Endothelial cell of umbilical vein (primary cell): ENCODE results near the gene LIME1. TPM values are rescaled to one million over a fixed set of nuclear protein-coding genes. Genes with fewer than 3 reads are reported as not detected.

Experiments used
- BruUV-seq: library from RNA; stranded (reverse); fragments of 400-500 nt; replicated peaks from 2 replicates; lab custom pipeline; 2021; lab: Mats Ljungman, UMichigan
- CTCF ChIA-PET: fragments of 300-600, 350-600 bp; sonication (Branson Sonifier 250); formaldehyde crosslinking; loops from one replicate; lab custom pipeline; 2021; ENCODE audit warnings: antibody characterized with exemption, inconsistent platforms; lab: Charles Lee
- POLR2A ChIA-PET: fragments of 300-600, 350-600 bp; sonication (Branson Sonifier 250); formaldehyde crosslinking; loops from one replicate; lab custom pipeline; 2021; ENCODE audit warnings: antibody characterized with exemption, inconsistent platforms; lab: Charles Lee
- DNase-seq: peaks from one replicate; pipeline ENCODE4 v3.0.0-alpha.2; 2011; ENCODE audit warnings: low read depth, low spot score
- FAIRE-seq: peaks from 2 replicates; lab custom pipeline; 2011; peaks lifted over from hg19 to GRCh38; lab: Jason Lieb, UNC
- H2AFZ ChIP-seq: 2 replicates; pipeline ENCODE4 v1.6.0; 2012; ENCODE audit warnings: low read depth, low read length, control low read depth, inconsistent platforms
- H3K27ac ChIP-seq: 2 replicates; pipeline ENCODE4 v1.5.1; 2011; ENCODE audit warnings: low read depth, mild to moderate bottlenecking, control low read depth, low read length, moderate library complexity; ENCODE audit not compliant: insufficient read depth
- H3K27me3 ChIP-seq, 2 experiments: 2 replicates each; pipeline versions ENCODE4 v1.6.0 to v1.6.1; 2011; ENCODE audit warnings: low read length in 2 of 2, mixed read lengths in 1 of 2; ENCODE audit not compliant: control insufficient read depth in 2 of 2, insufficient read depth in 2 of 2
- H3K36me3 ChIP-seq, 2 experiments: 2 replicates in 1 of 2; 3 replicates in 1 of 2; pipeline ENCODE4 v1.5.1; 2011; ENCODE audit warnings: low read length in 2 of 2, mild to moderate bottlenecking in 1 of 2, moderate library complexity in 1 of 2; ENCODE audit not compliant: control insufficient read depth in 2 of 2, insufficient read depth in 2 of 2; ENCODE audit errors: extremely low read depth in 1 of 2
- H3K4me1 ChIP-seq: 3 replicates; pipeline ENCODE4 v1.5.1; 2011; ENCODE audit warnings: mild to moderate bottlenecking, low read length; ENCODE audit not compliant: control insufficient read depth, insufficient read depth; ENCODE audit errors: extremely low read depth
- H3K4me2 ChIP-seq: 2 replicates; pipeline ENCODE4 v1.6.1; 2011; ENCODE audit warnings: low read length, control low read depth, mixed read lengths; ENCODE audit not compliant: insufficient read depth
- H3K4me3 ChIP-seq, 3 experiments: fragments of 200-600 bp in 1 of 3; sonication (generic), shearing (Covaris generic) in 1 of 3; replicated peaks in 1 of 3; 2 replicates each; pipeline ENCODE4 v1.5.1; 2011 to 2016; ENCODE audit warnings: control low read depth in 3 of 3, low read length in 3 of 3, mild to moderate bottlenecking in 2 of 3, inconsistent platforms in 1 of 3, low read depth in 1 of 3, moderate library complexity in 1 of 3; ENCODE audit not compliant: insufficient read depth in 1 of 3
- H3K79me2 ChIP-seq: 2 replicates; pipeline ENCODE4 v1.6.0; 2012; ENCODE audit warnings: low read length, inconsistent platforms; ENCODE audit not compliant: control insufficient read depth, insufficient read depth
- H3K9ac ChIP-seq: replicated peaks from 2 replicates; pipeline ENCODE3; 2011; ENCODE audit warnings: low read length, control low read depth; ENCODE audit not compliant: insufficient read depth; ENCODE audit errors: extremely low read depth
- H3K9me1 ChIP-seq: replicated peaks from 3 replicates; pipeline ENCODE4 v1.6.0; 2011; ENCODE audit warnings: mild to moderate bottlenecking, low read length; ENCODE audit not compliant: control insufficient read depth, insufficient read depth; ENCODE audit errors: extremely low read depth
- H3K9me3 ChIP-seq: replicated peaks from 2 replicates; pipeline ENCODE4 v1.5.1; 2012; ENCODE audit warnings: low read length, inconsistent platforms; ENCODE audit not compliant: control insufficient read depth, insufficient read depth
- H4K20me1 ChIP-seq: replicated peaks from 2 replicates; pipeline ENCODE3; 2011; ENCODE audit warnings: mild to moderate bottlenecking, low read length; ENCODE audit not compliant: control insufficient read depth, insufficient read depth; ENCODE audit errors: extremely low read depth
- EZH2 ChIP-seq: IDR thresholded peaks from 2 replicates; pipeline ENCODE4 v1.6.1; 2012; ENCODE audit warnings: borderline replicate concordance, low read depth, mild to moderate bottlenecking, moderate library complexity, low read length, inconsistent platforms; ENCODE audit not compliant: severe bottlenecking
- FOS ChIP-seq: IDR thresholded peaks from 2 replicates; pipeline ENCODE4 v1.6.1; 2011; ENCODE audit warnings: mild to moderate bottlenecking, low read length, moderate library complexity, borderline replicate concordance; ENCODE audit not compliant: insufficient read depth
- GATA2 ChIP-seq: IDR thresholded peaks from 2 replicates; pipeline ENCODE4 v1.7.0; 2011; ENCODE audit warnings: low read depth, mild to moderate bottlenecking, moderate library complexity, mixed read lengths, low read length; ENCODE audit not compliant: insufficient read length, insufficient read depth
- JUN ChIP-seq: IDR thresholded peaks from 2 replicates; pipeline ENCODE4 v1.6.1; 2011; ENCODE audit warnings: borderline replicate concordance, low read depth; ENCODE audit not compliant: insufficient read length, insufficient read depth
- MYC ChIP-seq: IDR thresholded peaks from one replicate; pipeline ENCODE4 v1.6.1; 2011; ENCODE audit warnings: mild to moderate bottlenecking, low read depth, low read length
- POLR2A ChIP-seq: IDR thresholded peaks from 2 replicates; pipeline ENCODE4 v1.6.1; 2012; ENCODE audit warnings: low read depth, mild to moderate bottlenecking, control low read depth, low read length
- dilution Hi-C: fragments of 300-500 bp; cut with MboI; formaldehyde crosslinking; loops from one replicate; pipeline ENCODE4 v1.15.0; 2019; ENCODE audit warnings: low sequenced_read_pairs; ENCODE audit not compliant: extremely low pct_ligation_motif_present
- intact Hi-C: fragments of 100-400 bp; cut with micrococcal nuclease; formaldehyde crosslinking; loops from one replicate; pipeline ENCODE4 v1.10.0; 2022
- polyA plus RNA-seq, 4 experiments: library from polyadenylated mRNA; depleted of rRNA in 3 of 4; stranded (reverse) in 3 of 4; unstranded in 1 of 4; fragments of >200 nt; gene quantifications; 2 replicates each; pipeline versions ENCODE4 v1.2.1 to v1.2.3, GENCODE V29; 2011 to 2012; ENCODE audit warnings: missing spikeins in 1 of 4
- total RNA-seq: library from RNA; stranded (reverse); gene quantifications from 2 replicates; pipeline ENCODE4 v1.2.3, GENCODE V29; 2021
- TF ChIP-seq, protein P1 (sequence below): IDR thresholded peaks from 2 replicates; pipeline ENCODE4 v1.6.1; 2011; ENCODE audit not compliant: insufficient read depth, insufficient read length
- TF ChIP-seq, protein P2 (sequence below), 2 donors: IDR thresholded peaks; 1 replicate in 1 of 2; 2 replicates in 1 of 2; pipeline ENCODE4 v1.5.1; 2011; ENCODE audit warnings: low read length in 2 of 2, mild to moderate bottlenecking in 2 of 2, moderate library complexity in 2 of 2, control low read depth in 1 of 2, inconsistent platforms in 1 of 2, low read depth in 1 of 2; ENCODE audit not compliant: insufficient read depth in 1 of 2; ENCODE audit errors: extremely low read depth in 1 of 2

LIME1 gene
- total and polyA plus RNA-seq, 2 donors (not counting 3 experiments of a cell fraction or from before 2014, with no cell fraction given): 10.7 to 12.2 TPM

DNA sequence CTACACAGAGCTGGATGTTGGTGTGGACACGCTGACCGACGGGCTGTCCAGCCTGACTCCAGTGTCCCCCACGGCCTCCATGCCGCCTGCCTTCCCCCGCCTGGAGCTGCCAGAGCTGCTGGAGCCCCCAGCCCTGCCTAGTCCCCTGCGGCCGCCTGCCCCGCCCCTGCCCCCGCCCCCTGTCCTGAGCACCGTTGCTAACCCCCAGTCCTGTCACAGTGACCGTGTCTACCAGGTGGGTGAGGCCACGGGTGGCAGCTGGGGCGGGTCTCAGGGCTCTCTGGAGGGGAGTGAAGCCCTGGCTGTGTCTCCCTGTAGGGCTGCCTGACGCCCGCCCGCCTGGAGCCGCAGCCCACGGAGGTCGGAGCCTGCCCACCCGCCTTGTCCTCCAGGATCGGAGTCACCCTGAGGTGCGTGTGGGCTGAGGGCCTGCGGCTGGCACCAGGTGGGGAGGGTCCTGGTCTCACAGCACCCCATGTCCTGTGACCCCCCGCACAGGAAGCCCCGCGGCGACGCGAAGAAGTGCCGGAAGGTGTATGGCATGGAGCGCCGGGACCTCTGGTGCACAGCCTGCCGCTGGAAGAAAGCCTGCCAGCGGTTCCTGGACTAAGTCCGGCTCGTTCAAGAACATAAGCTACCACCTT, 6.0 kb downstream of the LIME1 start:
- Histone ChIP-seq H4K20me1 (no peaks in the 10 kb centered on the region), H3K4me1 (peaks cover 9% of the 10 kb centered on the region), H3K9me1 (no peaks in the 10 kb centered on the region), H3K36me3 (peaks cover 0 to 19% of the 10 kb centered on the region in 2 experiments), H3K9ac (no peak overlapping the region), H3K27me3 (no peaks in the 10 kb centered on the region), H3K9me3 (no peaks in the 10 kb centered on the region), H3K4me3 (no peak overlapping the region), H3K4me2 (no peak overlapping the region), H3K79me2 (no peaks in the 10 kb centered on the region), H2AFZ (no peak overlapping the region), H3K27ac (no peak overlapping the region)
- CTCF ChIA-PET: no interaction called here
- POLR2A ChIA-PET: no interaction called here
- dilution Hi-C loops: no loop called here
- no peak for TF ChIP-seq FOS
- TF ChIP-seq POLR2A: no peak
- TF ChIP-seq, protein P1, sequence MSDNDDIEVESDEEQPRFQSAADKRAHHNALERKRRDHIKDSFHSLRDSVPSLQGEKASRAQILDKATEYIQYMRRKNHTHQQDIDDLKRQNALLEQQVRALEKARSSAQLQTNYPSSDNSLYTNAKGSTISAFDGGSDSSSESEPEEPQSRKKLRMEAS: no peak
- TF ChIP-seq EZH2: no peak
- TF ChIP-seq GATA2: no peak
- TF ChIP-seq, protein P2, sequence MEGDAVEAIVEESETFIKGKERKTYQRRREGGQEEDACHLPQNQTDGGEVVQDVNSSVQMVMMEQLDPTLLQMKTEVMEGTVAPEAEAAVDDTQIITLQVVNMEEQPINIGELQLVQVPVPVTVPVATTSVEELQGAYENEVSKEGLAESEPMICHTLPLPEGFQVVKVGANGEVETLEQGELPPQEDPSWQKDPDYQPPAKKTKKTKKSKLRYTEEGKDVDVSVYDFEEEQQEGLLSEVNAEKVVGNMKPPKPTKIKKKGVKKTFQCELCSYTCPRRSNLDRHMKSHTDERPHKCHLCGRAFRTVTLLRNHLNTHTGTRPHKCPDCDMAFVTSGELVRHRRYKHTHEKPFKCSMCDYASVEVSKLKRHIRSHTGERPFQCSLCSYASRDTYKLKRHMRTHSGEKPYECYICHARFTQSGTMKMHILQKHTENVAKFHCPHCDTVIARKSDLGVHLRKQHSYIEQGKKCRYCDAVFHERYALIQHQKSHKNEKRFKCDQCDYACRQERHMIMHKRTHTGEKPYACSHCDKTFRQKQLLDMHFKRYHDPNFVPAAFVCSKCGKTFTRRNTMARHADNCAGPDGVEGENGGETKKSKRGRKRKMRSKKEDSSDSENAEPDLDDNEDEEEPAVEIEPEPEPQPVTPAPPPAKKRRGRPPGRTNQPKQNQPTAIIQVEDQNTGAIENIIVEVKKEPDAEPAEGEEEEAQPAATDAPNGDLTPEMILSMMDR (IDR thresholded peaks at IDR 0.05; ENCODE audit: extremely low read depth in 1 of 2, insufficient read depth in 1 of 2, low read depth in 1 of 2, low read length in 2 of 2): no peak
- TF ChIP-seq JUN: no peak
- TF ChIP-seq MYC: no peak
- DNase-seq: no peak
- intact Hi-C loops: no loop called here
- no TSS peak for BruUV-seq
- no peak for FAIRE-seq
